Activated CD4-positive, alpha-beta T cell treated with anti-CD3 and anti-CD28 coated beads, Interleukin-2, Interleukin-4, amounts not matched to agents 100 ng/mL and 50 ng/mL, durations not matched to agents 16 hours and 8 hours (primary cell): ENCODE data around the gene SH3PXD2B.
"Not testable (repeated sequence)": the region's sequence is repeated elsewhere in the genome, so short reads cannot be mapped to it uniquely, and the experiment has no call there.

Experiments
- DNase-seq: peaks from one replicate; pipeline ENCODE4 v3.0.0-alpha.2; 2020; ENCODE audit warnings: low spot score

SH3PXD2B gene

GRCh38 chr5:172336676-172337285 is 117.5 kb downstream of the SH3PXD2B start:
- no peak for DNase-seq

GRCh38 chr5:172336264-172336663 is 118.1 kb downstream of the SH3PXD2B start:
- DNase-seq = no peak

- no peak for DNase-seq
Observed at GRCh38 chr5:172335721-172336120, 118.6 kb downstream of the SH3PXD2B start.

- no peak for DNase-seq
Observed at GRCh38 chr5:172334641-172335040, 119.7 kb downstream of the SH3PXD2B start.

GRCh38 chr5:172334196-172334595 is 120.1 kb downstream of the SH3PXD2B start:
- peak; percentile 7 for DNase-seq

GRCh38 chr5:172326901-172327300 is 127.4 kb downstream of the SH3PXD2B start:
- not testable (repeated sequence) for DNase-seq

- DNase-seq = no peak
Observed at GRCh38 chr5:172325452-172325851, 128.9 kb downstream of the SH3PXD2B start.

- no peak for DNase-seq
Observed at GRCh38 chr5:172322028-172322965, 132.0 kb downstream of the SH3PXD2B start.

- no peak for DNase-seq
Observed at GRCh38 chr5:172321593-172321992, 132.7 kb downstream of the SH3PXD2B start.

GRCh38 chr5:172319708-172320441 is 134.4 kb downstream of the SH3PXD2B start:
- DNase-seq = no peak

- DNase-seq = no peak
Observed at GRCh38 chr5:172315587-172316493, 138.5 kb downstream of the SH3PXD2B start.

- DNase-seq = no peak
Observed at GRCh38 chr5:172313915-172314314, 140.4 kb downstream of the SH3PXD2B start.

GRCh38 chr5:172312286-172312685 is 142.0 kb downstream of the SH3PXD2B start:
- no peak for DNase-seq

- DNase-seq = no peak
Observed at GRCh38 chr5:172311605-172312004, 142.7 kb downstream of the SH3PXD2B start.

GRCh38 chr5:172311026-172311425 is 143.3 kb downstream of the SH3PXD2B start:
- DNase-seq = no peak

- no peak for DNase-seq
Observed at GRCh38 chr5:172305380-172305779, 148.9 kb downstream of the SH3PXD2B start.

GRCh38 chr5:172303572-172304335 is 150.6 kb downstream of the SH3PXD2B start:
- no peak for DNase-seq

- DNase-seq = no peak
Observed at GRCh38 chr5:172303162-172303561, 151.2 kb downstream of the SH3PXD2B start.

GRCh38 chr5:172302047-172302710 is 152.1 kb downstream of the SH3PXD2B start:
- no peak for DNase-seq

- no peak for DNase-seq
Observed at GRCh38 chr5:172299916-172300439, 154.3 kb downstream of the SH3PXD2B start.
